ENCODE data around the gene ALDH5A1.

Gene ALDH5A1

DNA sequence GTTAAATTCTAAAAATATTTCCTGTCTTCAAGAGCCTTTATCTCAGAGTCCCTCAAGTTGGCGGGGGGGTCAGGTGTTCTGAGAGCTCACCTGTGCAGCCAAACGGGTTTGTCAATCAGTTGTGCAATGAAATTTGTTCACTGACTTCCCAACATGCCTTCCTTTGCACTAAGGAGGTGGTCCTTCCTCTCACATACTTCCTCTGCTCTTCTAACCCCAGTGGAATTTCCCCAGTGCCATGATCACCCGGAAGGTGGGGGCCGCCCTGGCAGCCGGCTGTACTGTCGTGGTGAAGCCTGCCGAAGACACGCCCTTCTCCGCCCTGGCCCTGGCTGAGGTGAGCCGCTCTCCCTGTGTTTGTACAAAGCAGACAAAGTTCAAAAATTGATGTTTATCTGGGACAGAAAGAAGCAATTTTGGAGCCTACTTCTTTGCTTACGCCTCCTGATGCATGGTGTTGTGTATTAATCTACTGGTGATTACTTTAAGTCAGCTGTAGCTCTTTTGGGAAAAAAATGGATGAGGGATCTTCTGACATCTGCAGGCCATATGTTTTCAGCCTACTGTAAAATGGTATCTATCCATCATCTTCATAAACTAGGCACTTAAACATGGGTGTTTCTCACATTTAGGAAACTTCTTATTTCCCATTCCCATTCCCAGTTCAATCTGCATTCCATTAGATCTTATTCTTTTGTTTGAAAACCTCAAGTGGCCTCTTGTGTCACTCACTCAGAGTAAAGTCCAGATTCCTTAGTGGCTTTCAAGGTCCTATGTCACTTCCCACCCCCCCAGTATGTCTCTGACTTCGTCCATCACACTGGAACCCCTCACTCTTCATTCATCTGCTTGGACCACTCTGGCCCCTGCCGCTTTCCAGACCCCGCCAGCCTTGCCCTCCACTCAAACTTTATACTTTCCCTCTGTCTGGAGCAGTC, 10.1 kb downstream of the ALDH5A1 start:
- TF ChIP-seq SIN3A (IDR thresholded peaks at IDR 0.05; ENCODE audit: borderline replicate concordance, insufficient read depth, low read length) (no peak), REST (IDR thresholded peaks at IDR 0.05; ENCODE audit: insufficient read depth in 1 of 2, low read depth in 2 of 2, low read length in 2 of 2) (no peak), FOXP2 (optimal IDR thresholded peaks at IDR 0.05; ENCODE audit: borderline replicate concordance, extremely low read depth, extremely low read length, insufficient read depth) (no peak), TAF1 (IDR thresholded peaks at IDR 0.05; ENCODE audit: borderline replicate concordance, insufficient read depth, low read length) (no peak), POLR2AphosphoS5 (IDR thresholded peaks at IDR 0.05; ENCODE audit: low read depth, low read length) (no peak)

DNA sequence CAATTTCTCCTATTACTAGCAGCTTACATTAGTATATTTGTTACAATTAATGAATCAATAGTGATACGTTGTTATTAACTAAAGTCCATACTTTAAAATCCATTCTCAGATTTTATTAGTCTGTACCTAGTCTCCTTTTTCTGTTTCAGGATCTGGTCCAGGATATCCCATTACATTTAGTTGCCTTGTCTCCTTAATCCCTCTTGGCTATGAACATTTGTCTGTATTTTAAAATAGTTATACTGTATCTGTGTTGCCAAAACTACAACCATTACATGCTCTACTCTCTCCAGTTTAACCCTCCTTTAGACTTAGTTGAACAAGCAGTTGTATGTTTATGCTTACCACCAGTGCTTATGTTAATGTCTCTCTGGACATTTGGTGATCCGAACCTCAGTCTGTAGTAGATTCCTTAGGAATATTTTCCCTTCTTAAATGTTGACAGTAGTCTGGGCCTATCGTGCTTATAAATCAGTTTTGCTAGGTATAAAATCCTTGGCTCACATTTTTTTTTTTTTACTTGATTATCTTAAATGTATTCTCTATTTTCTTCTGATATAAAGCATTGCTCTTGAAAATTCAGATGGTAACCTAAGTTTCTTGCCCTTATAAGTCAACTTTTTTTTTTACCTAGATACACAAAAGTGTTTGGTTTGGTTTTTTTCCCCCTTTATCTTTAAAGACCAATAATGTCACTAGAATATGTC, 12.2 kb downstream of the ALDH5A1 start:
- TF ChIP-seq FOXP2 (optimal IDR thresholded peaks at IDR 0.05; ENCODE audit: borderline replicate concordance, extremely low read depth, extremely low read length, insufficient read depth) (no peak), REST (IDR thresholded peaks at IDR 0.05; ENCODE audit: insufficient read depth in 1 of 2, low read depth in 2 of 2, low read length in 2 of 2) (no peak), SIN3A (IDR thresholded peaks at IDR 0.05; ENCODE audit: borderline replicate concordance, insufficient read depth, low read length) (no peak), TAF1 (IDR thresholded peaks at IDR 0.05; ENCODE audit: borderline replicate concordance, insufficient read depth, low read length) (no peak), POLR2AphosphoS5 (IDR thresholded peaks at IDR 0.05; ENCODE audit: low read depth, low read length) (no peak)

GRCh38 chr6:24513602-24514001, 18.8 kb downstream of the ALDH5A1 start:
- TF ChIP-seq SIN3A (IDR thresholded peaks at IDR 0.05; ENCODE audit: borderline replicate concordance, insufficient read depth, low read length) (no peak), FOXP2 (optimal IDR thresholded peaks at IDR 0.05; ENCODE audit: borderline replicate concordance, extremely low read depth, extremely low read length, insufficient read depth) (no peak), TAF1 (IDR thresholded peaks at IDR 0.05; ENCODE audit: borderline replicate concordance, insufficient read depth, low read length) (no peak)

- TF ChIP-seq REST (IDR thresholded peaks at IDR 0.05; ENCODE audit: insufficient read depth in 1 of 2, low read depth in 2 of 2, low read length in 2 of 2) (no peak), SIN3A (IDR thresholded peaks at IDR 0.05; ENCODE audit: borderline replicate concordance, insufficient read depth, low read length) (no peak), POLR2AphosphoS5 (IDR thresholded peaks at IDR 0.05; ENCODE audit: low read depth, low read length) (no peak), FOXP2 (optimal IDR thresholded peaks at IDR 0.05; ENCODE audit: borderline replicate concordance, extremely low read depth, extremely low read length, insufficient read depth) (no peak), TAF1 (IDR thresholded peaks at IDR 0.05; ENCODE audit: borderline replicate concordance, insufficient read depth, low read length) (no peak)
These were observed 23.1 kb downstream of the ALDH5A1 start for GRCh38 chr6:24517659-24518543.

Data from PFSK-1 (cell line).